ENCODE results near the gene NOS3. TPM values are rescaled to one million over a fixed set of nuclear protein-coding genes. Genes with fewer than 3 reads are reported as not detected.

The NOS3 gene
- total and polyA plus RNA-seq, 9 of the 15 experiments (the other 6 are each of a cell fraction or from before 2014, with no cell fraction given), result 1.1 to 121 (median 23.6) TPM

GRCh38 chr7:150959739-150960734 lies 30.8 kb upstream of the NOS3 start (continued):
- TF ChIP-seq, protein P1, sequence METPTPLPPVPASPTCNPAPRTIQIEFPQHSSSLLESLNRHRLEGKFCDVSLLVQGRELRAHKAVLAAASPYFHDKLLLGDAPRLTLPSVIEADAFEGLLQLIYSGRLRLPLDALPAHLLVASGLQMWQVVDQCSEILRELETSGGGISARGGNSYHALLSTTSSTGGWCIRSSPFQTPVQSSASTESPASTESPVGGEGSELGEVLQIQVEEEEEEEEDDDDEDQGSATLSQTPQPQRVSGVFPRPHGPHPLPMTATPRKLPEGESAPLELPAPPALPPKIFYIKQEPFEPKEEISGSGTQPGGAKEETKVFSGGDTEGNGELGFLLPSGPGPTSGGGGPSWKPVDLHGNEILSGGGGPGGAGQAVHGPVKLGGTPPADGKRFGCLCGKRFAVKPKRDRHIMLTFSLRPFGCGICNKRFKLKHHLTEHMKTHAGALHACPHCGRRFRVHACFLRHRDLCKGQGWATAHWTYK (CRISPR knock-in tag; IDR thresholded peaks at IDR 0.05), result peak; percentile 95
- TF ChIP-seq ZNF212 (CRISPR knock-in tag; IDR thresholded peaks at IDR 0.05), result peak; percentile 64; the same call in 1 of the 2 replicates
- TF ChIP-seq TRIM28 (IDR thresholded peaks at IDR 0.05), result peak; percentile 48
- TF ChIP-seq KLF6 (CRISPR knock-in tag; IDR thresholded peaks at IDR 0.05; ENCODE audit: borderline replicate concordance), result peak; percentile 93; the same call in 1 of the 2 replicates
- TF ChIP-seq IFI16 (CRISPR knock-in tag; IDR thresholded peaks at IDR 0.05), result peak; percentile 83
- TF ChIP-seq CBFA2T2 (conservative IDR thresholded peaks at IDR 0.05), result peak; percentile 98
- TF ChIP-seq E2F1 (CRISPR knock-in tag; IDR thresholded peaks at IDR 0.05), result 0 out of 2 replicates have a peak, but pooled peaks have one; percentile 10
- TF ChIP-seq, protein P2, sequence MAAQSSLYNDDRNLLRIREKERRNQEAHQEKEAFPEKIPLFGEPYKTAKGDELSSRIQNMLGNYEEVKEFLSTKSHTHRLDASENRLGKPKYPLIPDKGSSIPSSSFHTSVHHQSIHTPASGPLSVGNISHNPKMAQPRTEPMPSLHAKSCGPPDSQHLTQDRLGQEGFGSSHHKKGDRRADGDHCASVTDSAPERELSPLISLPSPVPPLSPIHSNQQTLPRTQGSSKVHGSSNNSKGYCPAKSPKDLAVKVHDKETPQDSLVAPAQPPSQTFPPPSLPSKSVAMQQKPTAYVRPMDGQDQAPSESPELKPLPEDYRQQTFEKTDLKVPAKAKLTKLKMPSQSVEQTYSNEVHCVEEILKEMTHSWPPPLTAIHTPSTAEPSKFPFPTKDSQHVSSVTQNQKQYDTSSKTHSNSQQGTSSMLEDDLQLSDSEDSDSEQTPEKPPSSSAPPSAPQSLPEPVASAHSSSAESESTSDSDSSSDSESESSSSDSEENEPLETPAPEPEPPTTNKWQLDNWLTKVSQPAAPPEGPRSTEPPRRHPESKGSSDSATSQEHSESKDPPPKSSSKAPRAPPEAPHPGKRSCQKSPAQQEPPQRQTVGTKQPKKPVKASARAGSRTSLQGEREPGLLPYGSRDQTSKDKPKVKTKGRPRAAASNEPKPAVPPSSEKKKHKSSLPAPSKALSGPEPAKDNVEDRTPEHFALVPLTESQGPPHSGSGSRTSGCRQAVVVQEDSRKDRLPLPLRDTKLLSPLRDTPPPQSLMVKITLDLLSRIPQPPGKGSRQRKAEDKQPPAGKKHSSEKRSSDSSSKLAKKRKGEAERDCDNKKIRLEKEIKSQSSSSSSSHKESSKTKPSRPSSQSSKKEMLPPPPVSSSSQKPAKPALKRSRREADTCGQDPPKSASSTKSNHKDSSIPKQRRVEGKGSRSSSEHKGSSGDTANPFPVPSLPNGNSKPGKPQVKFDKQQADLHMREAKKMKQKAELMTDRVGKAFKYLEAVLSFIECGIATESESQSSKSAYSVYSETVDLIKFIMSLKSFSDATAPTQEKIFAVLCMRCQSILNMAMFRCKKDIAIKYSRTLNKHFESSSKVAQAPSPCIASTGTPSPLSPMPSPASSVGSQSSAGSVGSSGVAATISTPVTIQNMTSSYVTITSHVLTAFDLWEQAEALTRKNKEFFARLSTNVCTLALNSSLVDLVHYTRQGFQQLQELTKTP (IDR thresholded peaks at IDR 0.05; ENCODE audit: low read depth in 1 of 2, partially characterized antibody in 2 of 2), result peak; percentile 78 to 92
- TF ChIP-seq ELK3 (CRISPR knock-in tag; IDR thresholded peaks at IDR 0.05), result no peak
- TF ChIP-seq TCF7L2 (IDR thresholded peaks at IDR 0.05; ENCODE audit: low read depth, low read length), result no peak
- peak; percentile 59; the same call in 1 of the 2 replicates for TF ChIP-seq ZSCAN32 (CRISPR knock-in tag; IDR thresholded peaks at IDR 0.05)
- TF ChIP-seq L3MBTL2 (IDR thresholded peaks at IDR 0.05), result peak; percentile 95
- peak; percentile 78; the same call in 1 of the 2 replicates for TF ChIP-seq TARDBP (IDR thresholded peaks at IDR 0.05)
- peak; percentile 97 for TF ChIP-seq MTA2 (IDR thresholded peaks at IDR 0.05; ENCODE audit: low read depth)
- TF ChIP-seq MCM3 (IDR thresholded peaks at IDR 0.05), result no peak
- TF ChIP-seq EGR1 (conservative IDR thresholded peaks at IDR 0.05), result no peak; the same call in 1 of the 2 replicates
- TF ChIP-seq HDAC1 (IDR thresholded peaks at IDR 0.05), result peak; percentile 78 to 89; a peak in 3 of 4 replicates
- TF ChIP-seq PREB (CRISPR knock-in tag; IDR thresholded peaks at IDR 0.05), result no peak

Measured in K562 (cell line).